ENCODE measurements around the gene CYP2R1.

- TF ChIP-seq ZBTB40 (IDR thresholded peaks at IDR 0.05) (no peak), ZBTB40 (CRISPR knock-in tag; IDR thresholded peaks at IDR 0.05) (no peak), MIXL1 (CRISPR knock-in tag; IDR thresholded peaks at IDR 0.05) (no peak), ZBTB26 (CRISPR knock-in tag; IDR thresholded peaks at IDR 0.05; ENCODE audit: borderline replicate concordance) (no peak), ETV6 (CRISPR knock-in tag; conservative IDR thresholded peaks at IDR 0.05) (no peak), PHF8 (CRISPR knock-in tag; IDR thresholded peaks at IDR 0.05) (no peak), ZBTB2 (CRISPR knock-in tag; IDR thresholded peaks at IDR 0.05; ENCODE audit: low read depth) (no peak), FOXJ3 (CRISPR knock-in tag; IDR thresholded peaks at IDR 0.05; ENCODE audit: borderline replicate concordance) (no peak), JARID2 (CRISPR knock-in tag; IDR thresholded peaks at IDR 0.05; ENCODE audit: insufficient replicate concordance) (no peak), IKZF1 (IDR thresholded peaks at IDR 0.05) (no peak), SMC3 (IDR thresholded peaks at IDR 0.05; ENCODE audit: low read length) (no peak)
- TF ChIP-seq, protein P1, sequence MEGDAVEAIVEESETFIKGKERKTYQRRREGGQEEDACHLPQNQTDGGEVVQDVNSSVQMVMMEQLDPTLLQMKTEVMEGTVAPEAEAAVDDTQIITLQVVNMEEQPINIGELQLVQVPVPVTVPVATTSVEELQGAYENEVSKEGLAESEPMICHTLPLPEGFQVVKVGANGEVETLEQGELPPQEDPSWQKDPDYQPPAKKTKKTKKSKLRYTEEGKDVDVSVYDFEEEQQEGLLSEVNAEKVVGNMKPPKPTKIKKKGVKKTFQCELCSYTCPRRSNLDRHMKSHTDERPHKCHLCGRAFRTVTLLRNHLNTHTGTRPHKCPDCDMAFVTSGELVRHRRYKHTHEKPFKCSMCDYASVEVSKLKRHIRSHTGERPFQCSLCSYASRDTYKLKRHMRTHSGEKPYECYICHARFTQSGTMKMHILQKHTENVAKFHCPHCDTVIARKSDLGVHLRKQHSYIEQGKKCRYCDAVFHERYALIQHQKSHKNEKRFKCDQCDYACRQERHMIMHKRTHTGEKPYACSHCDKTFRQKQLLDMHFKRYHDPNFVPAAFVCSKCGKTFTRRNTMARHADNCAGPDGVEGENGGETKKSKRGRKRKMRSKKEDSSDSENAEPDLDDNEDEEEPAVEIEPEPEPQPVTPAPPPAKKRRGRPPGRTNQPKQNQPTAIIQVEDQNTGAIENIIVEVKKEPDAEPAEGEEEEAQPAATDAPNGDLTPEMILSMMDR (CRISPR knock-in tag; IDR thresholded peaks at IDR 0.05) = no peak
Observed at GRCh38 chr11:14881576-14882193, 10.3 kb downstream of the CYP2R1 start.

All from HepG2 (cell line).